ENCODE data around the gene RPS6KB1. TPM values are rescaled to one million over a fixed set of nuclear protein-coding genes. Genes with fewer than 3 reads are reported as not detected.

RPS6KB1 gene
- total RNA-seq, 4 donors from 2014 or later: 18.4 to 49.2 (median 25.9) TPM

- H3K4me3 ChIP-seq: no peak overlapping the region
- 69 to 81% methylated on average over 3 of the region's 3 CpGs for WGBS, 2 donors
- TF ChIP-seq CTCF (IDR thresholded peaks at IDR 0.05): no peak
- TF ChIP-seq POLR2A (IDR thresholded peaks at IDR 0.05): no peak
- H3K36me3 ChIP-seq: peaks cover 0 to 97% (median 18%) of the 10 kb centered on the region in 3 donors
- intact Hi-C loops (cut with DNase I): no loop called here
- H3K27me3 ChIP-seq: no peaks in the 10 kb centered on the region
- peaks cover 0 to 4% (median 0%) of the 10 kb centered on the region in 3 donors for H3K4me1 ChIP-seq
- DNase-seq: no peak
- H3K27ac ChIP-seq: no peak overlapping the region
- H3K9me3 ChIP-seq: no peaks in the 10 kb centered on the region
Measured at GRCh38 chr17:59876107-59876506, 16.8 kb upstream of the RPS6KB1 start.

- WGBS, 2 donors: 83 to 91% methylated on average over 5 of the region's 5 CpGs
- Histone ChIP-seq H3K36me3 (peaks cover 0 to 99% (median 18%) of the 10 kb centered on the region in 3 donors), H3K9me3 (no peaks in the 10 kb centered on the region), H3K4me3 (no peak overlapping the region), H3K27ac (peak overlapping the region in 2 of 4 donors; percentile 21 to 25), H3K27me3 (no peaks in the 10 kb centered on the region), H3K4me1 (peaks cover 0 to 4% (median 0%) of the 10 kb centered on the region in 3 donors)
- intact Hi-C loops (cut with DNase I): no loop called here
- no peak for TF ChIP-seq POLR2A (IDR thresholded peaks at IDR 0.05)
- no peak for TF ChIP-seq CTCF (IDR thresholded peaks at IDR 0.05)
- DNase-seq: no peak
Measured at GRCh38 chr17:59877965-59878364, 15.0 kb upstream of the RPS6KB1 start.

- DNase-seq: no peak
- Histone ChIP-seq H3K36me3 (peaks cover 3 to 99% (median 23%) of the 10 kb centered on the region in 3 donors), H3K9me3 (no peaks in the 10 kb centered on the region), H3K4me3 (no peak overlapping the region), H3K27ac (peak overlapping the region in 2 of 4 donors; percentile 21 to 25), H3K27me3 (no peaks in the 10 kb centered on the region), H3K4me1 (peaks cover 0 to 4% (median 0%) of the 10 kb centered on the region in 3 donors)
- 65 to 76% methylated on average over 2 to 3 of the region's 3 CpGs for WGBS, 2 donors
- no peak for TF ChIP-seq POLR2A (IDR thresholded peaks at IDR 0.05)
- TF ChIP-seq CTCF (IDR thresholded peaks at IDR 0.05): no peak
- intact Hi-C loops (cut with DNase I): no loop called here
Measured at GRCh38 chr17:59878624-59879023, 14.3 kb upstream of the RPS6KB1 start.

- Histone ChIP-seq H3K27ac (no peak overlapping the region), H3K27me3 (no peaks in the 10 kb centered on the region), H3K4me3 (no peak overlapping the region), H3K9me3 (no peaks in the 10 kb centered on the region), H3K36me3 (peaks cover 4 to 98% (median 16%) of the 10 kb centered on the region in 3 donors), H3K4me1 (no peaks in the 10 kb centered on the region)
- DNase-seq: no peak
- 96 to 98% methylated on average over 7 to 9 of the region's 9 CpGs for WGBS, 2 donors
- intact Hi-C loops (cut with DNase I): no loop called here
- no peak for TF ChIP-seq POLR2A (IDR thresholded peaks at IDR 0.05)
- no peak for TF ChIP-seq CTCF (IDR thresholded peaks at IDR 0.05)
Measured at GRCh38 chr17:59884861-59885260, 8.1 kb upstream of the RPS6KB1 start.

GRCh38 chr17:59888145-59888750, 4.7 kb upstream of the RPS6KB1 start:
- no peak overlapping the region for H3K4me3 ChIP-seq
- no peaks in the 10 kb centered on the region for H3K27me3 ChIP-seq
- intact Hi-C loops (cut with DNase I): no loop called here
- no peaks in the 10 kb centered on the region for H3K9me3 ChIP-seq
- H3K4me1 ChIP-seq: peaks cover 8 to 21% (median 10%) of the 10 kb centered on the region in 3 donors
- TF ChIP-seq POLR2A (IDR thresholded peaks at IDR 0.05) (no peak), CTCF (IDR thresholded peaks at IDR 0.05) (no peak)
- peaks cover 4 to 74% (median 15%) of the 10 kb centered on the region in 3 donors for H3K36me3 ChIP-seq
- DNase-seq: no peak
- H3K27ac ChIP-seq: no peak overlapping the region
- 89 to 93% methylated on average over 6 to 8 of the region's 8 CpGs for WGBS, 2 donors
